GM23338 (cell line): ENCODE measurements around the gene MLLT10. TPM values are rescaled to one million over a fixed set of nuclear protein-coding genes. Genes with fewer than 3 reads are reported as not detected.
A peak's percentile ranks its signal among the peaks of the same experiment; 100 is the strongest.

Experiments used
- ATAC-seq: fragments of 200-7000 bp; cut with Tn5 transposase; 3 replicates; pipeline ENCODE4 v1.9.1; 2020
- DNase-seq: peaks from one replicate; pipeline ENCODE4 v3.0.0-alpha.2; 2015; ENCODE audit warnings: low spot score
- H2AFZ ChIP-seq: fragments of 200-600 bp; sonication (generic); 2 replicates; pipeline ENCODE4 v1.8.0; 2016; ENCODE audit warnings: antibody characterized with exemption, mild to moderate bottlenecking, moderate library complexity
- H3F3A ChIP-seq: fragments of 200-600 bp; sonication (generic); replicated peaks from 2 replicates; pipeline ENCODE4 v1.8.0; 2017; ENCODE audit warnings: antibody characterized with exemption, mixed run types, low read depth
- H3K27ac ChIP-seq: fragments of 200-600 bp; sonication (generic); 2 replicates; pipeline ENCODE4 v1.6.1; 2016; ENCODE audit warnings: low read depth
- H3K27me3 ChIP-seq: fragments of 200-600 bp; sonication (generic); 2 replicates; pipeline ENCODE4 v1.8.0; 2016; ENCODE audit warnings: mild to moderate bottlenecking, mixed run types, moderate library complexity; ENCODE audit not compliant: insufficient read depth
- H3K36me3 ChIP-seq: fragments of 200-600 bp; sonication (generic); 2 replicates; pipeline ENCODE4 v1.8.0; 2016; ENCODE audit warnings: mild to moderate bottlenecking; ENCODE audit not compliant: insufficient read depth
- H3K4me1 ChIP-seq: fragments of 200-600 bp; sonication (generic); 2 replicates; pipeline ENCODE4 v1.8.0; 2016; ENCODE audit warnings: mild to moderate bottlenecking, moderate library complexity; ENCODE audit not compliant: insufficient read depth
- H3K4me2 ChIP-seq: fragments of 200-600 bp; sonication (generic); 2 replicates; pipeline ENCODE4 v1.7.1; 2017; ENCODE audit warnings: mixed run types
- H3K4me3 ChIP-seq: fragments of 200-600 bp; sonication (generic); 2 replicates; pipeline ENCODE4 v1.6.1; 2016; ENCODE audit warnings: mixed run types
- H3K79me2 ChIP-seq: fragments of 200-600 bp; sonication (generic); replicated peaks from 2 replicates; pipeline ENCODE4 v1.8.0; 2017; ENCODE audit warnings: mild to moderate bottlenecking; ENCODE audit not compliant: insufficient read depth
- H3K9me2 ChIP-seq: fragments of 200-600 bp; sonication (generic); 2 replicates; pipeline ENCODE4 v1.8.0; 2017; ENCODE audit not compliant: insufficient read depth
- H4K20me1 ChIP-seq: fragments of 200-600 bp; sonication (generic); replicated peaks from 2 replicates; pipeline ENCODE4 v1.8.0; 2017; ENCODE audit warnings: mild to moderate bottlenecking; ENCODE audit not compliant: insufficient read depth
- H3K27ac Mint-ChIP-seq: 2 replicates; pipeline ENCODE4 v1.8.0; 2020; ENCODE audit warnings: inconsistent platforms, mild to moderate bottlenecking, moderate library complexity, mixed read lengths
- H3K27me3 Mint-ChIP-seq: 3 replicates; pipeline ENCODE4 v1.8.0; 2022; ENCODE audit warnings: low read depth, mild to moderate bottlenecking, moderate library complexity, mixed read lengths, inconsistent platforms; ENCODE audit not compliant: insufficient read depth, poor library complexity
- H3K36me3 Mint-ChIP-seq: 3 replicates; pipeline ENCODE4 v1.8.0; 2021; ENCODE audit warnings: low read depth, mild to moderate bottlenecking, inconsistent platforms, moderate library complexity, mixed read lengths
- H3K4me1 Mint-ChIP-seq: 3 replicates; pipeline ENCODE4 v1.8.0; 2020; ENCODE audit warnings: mild to moderate bottlenecking, inconsistent platforms, mixed read lengths
- H3K4me3 Mint-ChIP-seq: 3 replicates; pipeline ENCODE4 v1.8.0; 2021; ENCODE audit warnings: moderate library complexity, mild to moderate bottlenecking, inconsistent platforms, mixed read lengths
- H3K9me3 Mint-ChIP-seq: 3 replicates; pipeline ENCODE4 v1.8.0; 2020; ENCODE audit warnings: moderate library complexity, mild to moderate bottlenecking, inconsistent platforms, mixed read lengths
- CTCF ChIP-seq, 2 experiments: fragments of 200-600 bp in 1 of 2; sonication (generic) in 1 of 2; conservative IDR thresholded peaks; 2 replicates each; pipeline versions ENCODE4 v1.5.1 to v1.6.1; 2016 to 2017; ENCODE audit warnings: antibody characterized with exemption in 2 of 2, low read depth in 2 of 2, mild to moderate bottlenecking in 2 of 2, moderate library complexity in 1 of 2
- ETS1 ChIP-seq: IDR thresholded peaks from 2 replicates; pipeline ENCODE4 v1.6.1; 2016; ENCODE audit warnings: antibody characterized with exemption
- JUNB ChIP-seq: IDR thresholded peaks from one replicate; pipeline ENCODE4 v1.6.1; 2016; ENCODE audit warnings: antibody characterized with exemption; ENCODE audit not compliant: unreplicated experiment
- POLR2AphosphoS5 ChIP-seq: IDR thresholded peaks from 2 replicates; pipeline ENCODE4 v1.6.1; 2016; ENCODE audit warnings: antibody characterized with exemption, low read depth
- REST ChIP-seq: IDR thresholded peaks from one replicate; pipeline ENCODE4 v1.6.1; 2018; ENCODE audit warnings: antibody characterized with exemption; ENCODE audit not compliant: unreplicated experiment
- STAT1 ChIP-seq: IDR thresholded peaks from one replicate; pipeline ENCODE4 v1.6.1; 2016; ENCODE audit warnings: antibody characterized with exemption; ENCODE audit not compliant: unreplicated experiment
- ZNF331 ChIP-seq: fragments of 250-450 bp; sonication (Bioruptor Pico); IDR thresholded peaks from 2 replicates; pipeline ENCODE4 v1.5.0; 2020; ENCODE audit warnings: low read depth, mild to moderate bottlenecking, moderate library complexity
- ZNF462 ChIP-seq: fragments of 250-450 bp; sonication (Bioruptor Pico); IDR thresholded peaks from 2 replicates; pipeline ENCODE4 v1.5.0; 2020; ENCODE audit warnings: mild to moderate bottlenecking, moderate library complexity
- polyA plus RNA-seq: library from polyadenylated mRNA; unstranded; fragments of >200 nt; fragmentation: Nextera tagmentation; extraction: Ambion mirVana; gene quantifications from 2 replicates; pipeline ENCODE4 v1.2.1, GENCODE V29; 2016
- total RNA-seq: library from RNA; depleted of rRNA; stranded (reverse); fragments of >200 nt; shearing (Covaris generic); gene quantifications from 2 replicates; pipeline ENCODE4 v1.2.3, GENCODE V29; 2014

Gene MLLT10
- total and polyA plus RNA-seq, 2 experiments from 2014 or later = 28.8 to 55.4 TPM

- no peak for TF ChIP-seq ETS1
- TF ChIP-seq POLR2AphosphoS5 = no peak
- no peak for TF ChIP-seq STAT1
Observed at GRCh38 chr10:21726601-21727225, 192.7 kb downstream of the MLLT10 start (continued).

- ATAC-seq (no peak), DNase-seq (no peak)
- peaks cover 29% of the 10 kb centered on the region for H3K4me1 ChIP-seq
- no peak overlapping the region for H3K4me3 Mint-ChIP-seq
- peaks cover 23% of the 10 kb centered on the region; the same call in 2 of the 3 replicates for H3K36me3 Mint-ChIP-seq
- no peaks in the 10 kb centered on the region for H3K27me3 ChIP-seq
- H3F3A ChIP-seq = no peaks in the 10 kb centered on the region
- no peak overlapping the region for H3K4me3 ChIP-seq
- H3K9me3 Mint-ChIP-seq = no peaks in the 10 kb centered on the region
- peak overlapping the region; percentile 47; the same call in 1 of the 2 replicates for H3K27ac ChIP-seq
- peak overlapping the region; percentile 56 for H3K27ac Mint-ChIP-seq
- H3K9me2 ChIP-seq = no peaks in the 10 kb centered on the region
- H3K36me3 ChIP-seq = no peaks in the 10 kb centered on the region; the same call in 1 of the 2 replicates
- no peaks in the 10 kb centered on the region for H4K20me1 ChIP-seq
- 0 out of 2 replicates have a peak, but pooled peaks cover 5% of the 10 kb centered on the region for H3K79me2 ChIP-seq
- no peak overlapping the region for H2AFZ ChIP-seq
- H3K27me3 Mint-ChIP-seq = no peaks in the 10 kb centered on the region
- peaks cover 51% of the 10 kb centered on the region for H3K4me1 Mint-ChIP-seq
- no peak overlapping the region for H3K4me2 ChIP-seq
- TF ChIP-seq ZNF462 = no peak
- no peak for TF ChIP-seq ETS1
- no peak for TF ChIP-seq CTCF (conservative IDR thresholded peaks at IDR 0.05; ENCODE audit: low read depth in 2 of 2)
- no peak for TF ChIP-seq REST
- no peak for TF ChIP-seq POLR2AphosphoS5
- TF ChIP-seq JUNB = no peak
- no peak for TF ChIP-seq STAT1
- TF ChIP-seq ZNF331 (CRISPR knock-in tag) = no peak
Observed at GRCh38 chr10:21727452-21728168, 193.6 kb downstream of the MLLT10 start.
